GM06990 (cell line): ENCODE data around the gene NTMT1.

ENCODE experiments used
- DNase-seq: peaks from one replicate; pipeline ENCODE4 v3.0.0-alpha.2; 2011; ENCODE audit not compliant: insufficient read length; ENCODE audit errors: extremely low read depth
- H3K27me3 ChIP-seq: replicated peaks from 2 replicates; pipeline ENCODE4 v1.6.0; 2011; ENCODE audit warnings: low read length; ENCODE audit not compliant: control insufficient read depth, insufficient read depth
- H3K36me3 ChIP-seq: 2 replicates; pipeline ENCODE4 v1.5.1; 2011; ENCODE audit warnings: low read length; ENCODE audit not compliant: control insufficient read depth, insufficient read depth
- H3K4me3 ChIP-seq: replicated peaks from 2 replicates; pipeline ENCODE4 v1.5.1; 2011; ENCODE audit warnings: low read depth, mild to moderate bottlenecking, control low read depth, low read length
- CTCF ChIP-seq: IDR thresholded peaks from 2 replicates; pipeline ENCODE4 v1.5.1; 2011; ENCODE audit warnings: low read length, control low read depth, mild to moderate bottlenecking, inconsistent platforms; ENCODE audit not compliant: insufficient read depth, poor library complexity, severe bottlenecking

The NTMT1 gene

GRCh38 chr9:129615407-129616285 lies 10.3 kb upstream of the NTMT1 start:
- H3K36me3 ChIP-seq, result no peaks in the 10 kb centered on the region
- no peak overlapping the region for H3K4me3 ChIP-seq
- DNase-seq, result no peak
- TF ChIP-seq CTCF, result no peak
- H3K27me3 ChIP-seq, result no peaks in the 10 kb centered on the region; the same call in 1 of the 2 replicates

GRCh38 chr9:129617167-129617566 lies 8.8 kb upstream of the NTMT1 start:
- TF ChIP-seq CTCF, result peak; percentile 56
- H3K36me3 ChIP-seq, result no peaks in the 10 kb centered on the region
- no peak overlapping the region for H3K4me3 ChIP-seq
- DNase-seq, result no peak
- H3K27me3 ChIP-seq, result no peaks in the 10 kb centered on the region; the same call in 1 of the 2 replicates

- H3K27me3 ChIP-seq, result no peaks in the 10 kb centered on the region; the same call in 1 of the 2 replicates
- DNase-seq, result no peak
- TF ChIP-seq CTCF, result peak; percentile 10
- H3K36me3 ChIP-seq, result no peaks in the 10 kb centered on the region
- no peak overlapping the region for H3K4me3 ChIP-seq
Measured at GRCh38 chr9:129619787-129620668, 5.9 kb upstream of the NTMT1 start.

- H3K4me3 ChIP-seq, result no peak within 1 kb of the TSS
- no peak for TF ChIP-seq CTCF
- no peaks in the 10 kb centered on the region for H3K36me3 ChIP-seq
- no peaks in the 10 kb centered on the region; the same call in 1 of the 2 replicates for H3K27me3 ChIP-seq
- no peak for DNase-seq
Measured at GRCh38 chr9:129620669-129621295, 5.2 kb upstream of the NTMT1 start, which contains the start of gene C9orf50. TSS of gene C9orf50 (minus strand) at chr9:129621101. CDS start at chr9:129620574, 527 bp downstream.

GRCh38 chr9:129623331-129623730 lies 2.6 kb upstream of the NTMT1 start:
- Histone ChIP-seq H3K27me3 (no peaks in the 10 kb centered on the region; the same call in 1 of the 2 replicates), H3K4me3 (no peak overlapping the region), H3K36me3 (no peaks in the 10 kb centered on the region)
- no peak for DNase-seq
- TF ChIP-seq CTCF, result no peak
